HG02678 (cell line): ENCODE data around the gene APBA2.
"Not testable (repeated sequence)": the region's sequence is repeated elsewhere in the genome, so short reads cannot be mapped to it uniquely, and the experiment has no call there.

Source experiments
- ATAC-seq: cut with Tn5 transposase; IDR thresholded peaks from one replicate; pipeline ENCODE4 v1.9.1; 2021; ENCODE audit warnings: mild to moderate bottlenecking, moderate library complexity; ENCODE audit not compliant: unreplicated experiment

The APBA2 gene

DNA sequence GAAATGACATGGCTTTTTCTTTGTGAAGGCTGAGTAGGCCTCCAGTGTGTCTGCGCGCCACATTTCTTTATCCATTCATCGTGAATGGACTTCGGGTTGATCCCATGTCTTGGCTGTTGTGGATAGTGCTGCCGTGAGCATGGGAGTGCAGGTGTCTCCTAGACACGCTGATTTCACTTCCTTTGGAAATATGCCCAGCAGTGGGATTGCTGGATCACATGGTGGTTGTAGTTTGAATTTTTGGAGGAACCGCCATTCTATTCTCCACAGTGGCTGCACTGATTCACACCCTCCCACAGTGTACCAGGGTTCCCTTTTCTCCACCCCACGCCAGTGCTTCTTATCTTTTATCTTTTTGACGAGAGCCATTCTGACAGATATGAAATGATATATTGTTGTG lies 212.2 kb downstream of the APBA2 start:
- no peak for ATAC-seq

DNA sequence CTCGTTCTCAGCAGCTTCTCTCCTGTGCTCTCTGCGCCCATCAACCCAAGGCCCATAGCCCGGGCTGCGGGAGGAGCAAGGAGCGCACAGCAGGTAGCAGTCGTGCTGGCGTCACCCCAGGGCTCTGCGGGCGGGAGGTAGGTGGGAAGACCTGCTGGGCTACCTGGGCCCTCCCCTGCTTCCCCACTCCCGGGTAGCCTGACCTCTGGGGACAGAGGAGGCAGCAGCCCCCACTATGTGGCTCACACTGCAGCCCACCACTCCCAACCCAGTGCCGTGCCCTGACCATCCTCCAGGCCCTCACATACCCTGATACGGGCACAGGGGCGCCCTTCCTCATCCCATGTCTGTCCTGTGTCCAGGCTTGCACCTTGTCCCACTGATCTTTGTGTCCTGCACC lies 212.9 kb downstream of the APBA2 start:
- no peak for ATAC-seq

DNA sequence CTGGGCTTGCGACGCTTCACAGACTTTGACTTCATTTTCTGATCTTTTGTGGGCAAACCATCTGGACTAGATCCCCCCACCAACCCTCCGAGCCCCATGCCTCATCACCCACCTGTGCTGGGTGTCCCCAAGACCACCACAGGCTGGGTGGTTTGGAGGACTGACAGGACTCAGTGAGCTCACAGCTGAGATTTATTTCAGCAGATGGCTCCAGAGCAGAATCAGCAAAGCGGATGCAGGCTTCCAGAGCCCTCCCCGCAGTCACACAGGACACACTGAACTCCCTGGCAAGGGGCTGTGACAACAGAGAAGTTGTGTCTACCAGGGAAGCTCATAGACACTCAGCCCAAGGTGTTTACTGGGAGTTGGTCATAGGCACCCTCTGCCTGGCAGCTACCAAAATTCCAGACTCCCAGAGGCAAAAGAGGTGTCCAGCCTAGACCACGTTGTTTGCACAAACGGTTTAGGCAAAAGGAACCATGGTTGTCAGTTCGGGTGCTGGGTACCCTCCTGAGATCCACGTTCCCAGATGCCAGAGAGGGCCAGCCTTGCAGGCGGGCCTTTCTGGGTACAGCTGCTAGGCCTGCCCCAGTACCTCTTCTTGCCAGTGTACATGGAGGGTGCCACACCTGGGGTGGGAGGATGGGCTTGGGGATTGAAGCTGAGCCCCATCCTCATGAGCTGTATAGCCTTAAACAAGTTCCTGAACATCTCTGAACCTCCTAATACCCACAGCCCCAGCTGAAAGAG lies 213.5 kb downstream of the APBA2 start:
- ATAC-seq: no peak

DNA sequence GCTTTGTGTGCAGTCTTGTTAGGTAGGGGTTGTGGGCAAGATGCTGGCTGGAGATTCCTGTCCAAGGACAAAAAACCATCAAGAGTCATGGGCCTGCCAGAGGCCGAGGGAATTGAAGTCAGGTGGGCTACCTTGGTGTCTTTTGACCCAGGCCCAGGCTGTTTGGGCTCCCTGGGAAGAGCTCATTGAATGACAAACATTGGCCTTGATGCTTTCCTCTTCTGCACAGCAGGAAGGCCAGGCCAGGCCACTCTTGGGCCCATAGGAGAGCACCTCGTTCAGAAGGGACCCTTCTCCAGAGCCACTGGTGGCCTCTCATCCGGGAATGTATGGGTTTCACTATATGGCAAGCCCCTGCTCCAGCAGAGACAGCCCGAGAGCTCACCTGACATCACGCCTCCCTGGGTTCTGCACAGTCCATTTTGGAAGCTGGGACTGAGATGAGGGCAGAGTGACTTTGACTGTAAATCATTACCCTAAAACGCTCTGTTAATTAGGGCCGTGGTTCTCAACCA lies 214.8 kb downstream of the APBA2 start:
- no peak for ATAC-seq

DNA sequence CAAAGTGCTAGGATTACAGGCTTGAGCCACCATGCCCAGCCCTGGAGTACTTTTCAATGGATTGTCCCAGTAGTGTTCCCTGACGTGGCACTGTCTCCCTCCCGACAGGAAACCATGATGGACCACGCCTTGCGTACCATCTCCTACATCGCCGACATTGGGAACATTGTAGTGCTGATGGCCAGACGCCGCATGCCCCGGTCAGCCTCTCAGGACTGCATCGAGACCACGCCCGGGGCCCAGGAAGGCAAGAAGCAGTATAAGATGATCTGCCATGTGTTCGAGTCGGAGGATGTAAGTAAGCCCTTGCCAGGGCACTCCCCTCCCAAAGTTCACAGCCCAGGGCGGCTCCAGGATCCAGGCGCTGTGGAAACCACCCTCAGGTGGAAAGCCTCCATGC lies 215.7 kb downstream of the APBA2 start:
- no peak for ATAC-seq

DNA sequence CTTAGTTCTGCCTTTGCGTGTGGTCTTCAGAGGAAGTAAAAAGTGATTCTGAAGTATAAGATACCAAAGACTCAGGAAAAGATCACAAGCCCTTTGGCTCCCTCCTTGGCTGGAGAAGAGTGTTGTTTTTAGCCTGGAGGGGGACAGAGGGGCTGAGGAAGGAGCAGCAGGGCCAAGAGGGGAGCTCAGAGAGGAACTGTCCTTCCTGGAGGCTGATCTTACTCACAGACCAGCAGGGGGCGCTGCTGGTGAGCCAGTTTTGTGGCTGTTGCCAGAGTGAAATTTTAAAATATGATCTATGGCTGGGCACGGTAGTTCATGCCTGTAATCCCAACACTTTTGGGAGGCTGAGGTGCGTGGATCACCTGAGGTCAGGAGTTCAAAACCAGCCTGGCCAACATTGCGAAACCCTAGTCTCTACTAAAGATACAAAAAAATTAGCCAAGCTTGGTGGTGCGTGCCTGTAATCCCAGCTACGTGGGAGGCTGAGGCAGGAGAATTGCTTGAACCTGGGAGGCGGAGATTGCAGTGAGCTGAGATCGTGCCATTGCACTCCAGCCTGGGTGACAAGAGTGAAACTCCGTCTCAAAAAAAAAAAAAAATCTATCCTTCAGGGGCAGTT lies 216.5 kb downstream of the APBA2 start:
- ATAC-seq: not testable (repeated sequence)

DNA sequence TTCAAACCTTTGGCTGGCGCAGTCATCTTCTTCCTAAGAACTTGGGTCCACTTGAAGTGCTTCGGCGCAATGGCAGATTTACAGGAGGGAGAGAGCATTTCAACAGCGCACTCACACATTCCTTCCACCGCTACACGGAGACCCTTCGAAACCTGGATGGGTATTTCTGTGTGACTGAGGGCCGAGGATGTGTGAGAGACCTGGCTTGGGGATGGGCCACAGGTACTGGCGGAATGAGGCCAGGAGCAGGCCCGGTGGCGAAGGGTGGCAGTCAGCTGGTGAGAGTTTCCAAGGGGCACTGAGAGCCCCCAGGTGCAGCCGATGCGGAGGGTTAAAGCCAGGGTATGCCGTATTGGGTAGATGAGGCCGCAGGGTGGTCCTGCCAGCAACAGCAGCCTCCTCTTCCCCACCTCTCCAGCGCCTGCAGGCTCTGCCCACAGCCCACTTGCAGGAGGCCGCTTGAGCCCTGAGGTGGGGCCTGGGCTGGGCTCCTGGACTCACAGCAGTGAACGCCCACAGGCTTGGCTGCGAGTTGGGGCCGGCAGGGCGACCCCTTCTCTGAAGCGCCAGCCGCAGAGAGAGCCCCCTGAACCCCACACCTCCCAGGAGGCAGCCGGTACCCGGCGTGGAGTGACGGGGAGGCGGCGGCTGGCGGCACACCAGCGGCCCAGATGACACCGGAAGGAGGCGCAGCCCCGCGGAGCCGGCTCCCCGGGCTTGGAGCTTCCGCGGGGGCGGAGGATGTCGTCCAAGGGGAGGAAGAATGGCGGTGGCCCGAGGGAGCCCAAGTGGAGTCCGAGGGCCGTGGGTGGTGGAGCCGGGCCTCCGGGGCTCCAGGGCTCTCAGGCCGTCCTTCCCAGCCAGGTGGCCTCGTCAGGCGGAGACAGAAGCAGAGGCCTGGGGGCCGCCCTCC lies 217.4 kb downstream of the APBA2 start:
- no peak for ATAC-seq

DNA sequence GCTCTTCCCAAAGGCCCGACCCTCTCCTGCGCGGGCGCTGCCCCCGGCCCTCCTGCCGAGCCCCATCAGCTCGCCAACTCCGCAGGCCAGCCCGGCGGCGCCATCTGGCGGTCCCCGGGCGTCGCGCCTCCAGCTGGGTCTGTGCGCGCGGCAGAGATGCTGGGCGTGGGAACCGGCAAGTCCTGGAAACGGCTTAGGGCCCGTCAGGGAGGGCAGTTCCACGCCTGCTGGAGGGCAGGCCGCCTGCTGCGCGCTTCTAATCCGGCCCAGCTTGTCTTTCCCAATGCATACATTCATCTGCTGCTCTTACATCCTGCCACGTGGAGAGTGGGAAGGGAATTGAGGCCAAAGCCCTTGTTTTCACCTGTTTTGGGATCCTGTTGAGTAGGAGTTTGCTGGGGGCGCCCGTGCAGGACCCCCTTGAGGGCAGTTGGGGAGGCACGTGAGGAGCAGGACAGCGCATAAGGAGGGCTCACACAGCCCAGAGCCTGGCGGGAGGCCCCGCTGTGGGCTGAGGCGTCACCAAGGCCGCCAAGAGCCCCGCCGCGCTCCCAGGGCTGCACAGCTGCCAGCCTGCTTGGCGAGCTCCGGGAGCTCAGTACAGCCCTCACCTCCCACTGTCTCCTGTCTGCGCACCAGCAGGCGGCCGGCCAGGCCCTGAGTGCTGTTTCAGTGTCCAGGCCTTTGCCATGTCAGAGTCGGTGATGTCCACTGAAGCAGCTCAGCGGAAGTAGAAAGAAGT lies 218.2 kb downstream of the APBA2 start:
- ATAC-seq: peak; percentile 53

DNA sequence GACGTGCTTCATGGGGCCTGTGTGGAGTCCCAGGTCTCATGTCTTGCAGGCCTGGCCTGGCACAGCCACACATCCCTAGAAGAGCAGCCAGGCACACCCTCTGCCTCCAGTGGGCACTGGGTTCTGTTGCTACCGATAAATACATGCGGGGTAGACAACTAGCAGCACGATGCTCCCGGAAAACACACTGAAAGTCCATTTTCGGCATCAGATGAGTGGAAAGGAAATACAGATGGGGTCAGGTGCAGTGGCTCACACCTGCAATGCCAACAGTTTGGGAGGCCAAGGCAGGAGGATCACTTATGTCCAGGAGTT lies 218.7 kb downstream of the APBA2 start:
- ATAC-seq: no peak

DNA sequence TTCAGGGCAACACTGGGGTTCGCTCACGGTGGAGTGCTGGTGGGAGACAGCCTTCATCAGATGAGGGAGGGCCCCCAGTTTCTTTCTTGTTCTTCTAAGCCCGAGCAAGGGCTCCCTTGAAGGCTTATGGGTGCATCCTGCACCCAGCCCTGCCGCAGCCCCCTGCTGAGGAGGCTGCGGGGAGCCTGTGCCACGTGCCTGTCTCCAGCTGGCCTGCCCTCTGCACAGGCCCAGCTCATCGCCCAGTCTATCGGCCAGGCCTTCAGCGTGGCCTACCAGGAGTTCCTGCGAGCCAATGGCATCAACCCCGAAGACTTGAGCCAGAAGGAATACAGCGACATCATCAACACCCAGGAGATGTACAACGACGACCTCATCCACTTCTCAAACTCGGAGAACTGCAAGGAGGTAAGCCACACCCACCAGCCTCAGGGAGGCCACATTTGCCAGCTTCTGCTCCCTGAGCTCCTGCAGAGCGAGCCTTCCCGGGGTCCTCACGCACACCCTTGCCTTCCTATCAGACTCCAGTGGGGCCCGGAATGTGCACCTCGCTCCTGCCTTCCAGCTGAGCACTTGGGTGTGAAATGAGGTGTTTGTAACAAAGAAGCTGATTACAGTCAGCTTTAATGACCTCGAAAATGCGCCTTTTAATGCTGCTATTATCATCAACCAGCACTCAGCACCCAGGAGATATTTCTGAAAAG lies 219.5 kb downstream of the APBA2 start:
- no peak for ATAC-seq

DNA sequence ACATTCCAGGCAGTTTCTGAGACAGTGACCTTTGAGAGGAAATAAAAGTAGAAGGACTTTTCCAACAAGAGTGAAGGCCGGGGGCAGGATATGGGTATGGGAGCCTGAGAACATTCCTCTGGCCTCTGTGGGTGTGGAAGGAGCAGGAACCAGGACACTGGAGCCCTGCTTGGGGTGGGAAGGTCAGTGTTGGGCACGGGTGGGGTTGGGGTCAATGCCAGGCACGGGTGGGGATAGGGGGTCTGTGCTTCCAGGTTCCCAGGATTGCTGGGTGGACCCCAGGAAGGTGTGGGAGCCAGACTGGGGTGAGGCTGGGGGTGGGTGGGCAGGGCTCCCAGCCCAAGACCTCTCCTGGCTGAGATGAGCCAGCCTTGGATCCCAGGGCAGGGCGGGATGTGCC lies 220.3 kb downstream of the APBA2 start:
- no peak for ATAC-seq

DNA sequence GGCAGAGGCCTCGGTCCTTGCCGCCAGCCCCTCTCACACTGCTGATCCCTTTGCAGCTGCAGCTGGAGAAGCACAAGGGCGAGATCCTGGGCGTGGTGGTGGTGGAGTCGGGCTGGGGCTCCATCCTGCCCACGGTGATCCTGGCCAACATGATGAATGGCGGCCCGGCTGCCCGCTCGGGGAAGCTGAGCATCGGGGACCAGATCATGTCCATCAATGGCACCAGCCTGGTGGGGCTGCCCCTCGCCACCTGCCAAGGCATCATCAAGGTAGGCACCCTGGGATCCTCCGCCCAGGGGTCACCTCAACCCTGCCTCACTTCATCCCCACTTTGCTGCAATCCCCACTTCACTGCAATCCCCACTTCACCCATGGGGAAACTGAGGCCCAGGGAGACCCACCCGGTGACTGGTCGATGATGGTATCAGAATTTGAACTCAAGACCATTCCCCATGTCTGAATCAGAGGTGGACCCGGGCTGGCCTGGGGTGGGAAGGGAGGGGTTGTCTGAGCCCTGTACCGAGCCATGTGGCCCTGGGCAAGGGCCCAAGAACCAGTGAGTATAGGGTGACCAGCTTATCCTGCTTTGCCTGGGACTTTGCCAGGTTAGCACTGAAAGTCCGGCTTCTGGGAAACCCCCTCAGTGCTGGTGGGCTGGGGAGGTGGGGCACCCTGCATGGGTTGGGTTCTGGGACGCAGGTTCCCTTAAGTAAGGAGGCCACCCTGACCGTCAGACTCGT lies 220.9 kb downstream of the APBA2 start:
- ATAC-seq: no peak

DNA sequence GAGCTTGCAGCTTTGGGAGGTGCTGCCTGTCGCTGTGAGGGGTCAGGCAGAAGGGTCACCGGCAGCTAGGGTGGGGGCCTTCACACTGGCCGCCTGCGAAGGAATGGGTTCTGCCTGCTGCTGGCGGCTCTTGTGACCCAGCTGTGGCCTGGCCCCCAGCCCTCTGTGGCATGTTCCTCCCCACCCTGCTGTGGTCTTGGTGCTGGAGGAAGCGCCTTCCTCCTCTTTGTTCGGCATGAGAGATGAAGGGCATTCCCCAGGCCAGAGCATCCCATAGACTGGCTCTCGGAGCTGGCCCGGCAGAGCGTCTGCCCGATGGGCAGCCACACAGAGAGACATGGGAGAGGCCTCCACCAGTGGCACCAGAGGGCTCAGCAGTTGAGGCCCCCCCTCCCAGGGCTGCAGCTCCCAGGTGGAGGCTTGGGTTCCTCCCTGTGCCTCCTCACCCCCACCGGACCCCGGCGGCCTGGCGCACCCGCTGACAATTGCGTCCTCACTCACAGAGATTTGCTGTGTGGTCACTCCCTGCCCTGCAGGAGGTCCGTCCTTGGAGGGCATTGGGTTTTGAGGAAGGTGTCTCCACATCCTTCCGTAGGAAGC lies 221.6 kb downstream of the APBA2 start:
- no peak for ATAC-seq

DNA sequence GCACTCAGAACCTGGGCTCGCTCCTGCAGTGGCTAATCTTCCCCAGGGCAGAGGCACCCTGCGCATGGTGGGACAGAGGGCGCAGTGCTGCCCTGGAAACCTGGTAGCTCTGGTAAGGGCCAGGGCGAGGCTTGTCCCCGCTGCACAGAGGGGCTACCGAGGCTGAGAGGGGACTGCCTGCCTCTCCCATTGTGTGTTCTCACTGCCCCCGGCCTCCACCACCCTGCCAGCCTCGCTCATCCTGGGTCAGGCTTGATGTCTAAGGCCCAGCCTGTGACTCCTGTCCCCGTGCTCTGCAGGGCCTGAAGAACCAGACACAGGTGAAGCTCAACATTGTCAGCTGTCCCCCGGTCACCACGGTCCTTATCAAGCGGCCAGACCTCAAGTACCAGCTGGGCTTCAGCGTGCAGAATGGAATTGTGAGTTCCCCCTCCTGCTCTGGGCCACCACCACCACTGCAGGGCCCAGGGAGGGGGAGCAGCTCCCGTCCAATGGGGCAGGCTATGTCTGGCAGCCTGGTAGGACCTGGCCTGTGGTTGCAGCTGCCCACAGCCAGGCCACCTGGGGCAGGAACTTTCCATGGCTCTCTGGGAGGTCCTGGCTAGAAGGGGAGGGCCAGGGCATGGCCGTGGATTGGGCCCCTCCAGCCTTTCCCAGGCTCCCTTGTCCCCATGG lies 222.3 kb downstream of the APBA2 start:
- ATAC-seq: no peak

DNA sequence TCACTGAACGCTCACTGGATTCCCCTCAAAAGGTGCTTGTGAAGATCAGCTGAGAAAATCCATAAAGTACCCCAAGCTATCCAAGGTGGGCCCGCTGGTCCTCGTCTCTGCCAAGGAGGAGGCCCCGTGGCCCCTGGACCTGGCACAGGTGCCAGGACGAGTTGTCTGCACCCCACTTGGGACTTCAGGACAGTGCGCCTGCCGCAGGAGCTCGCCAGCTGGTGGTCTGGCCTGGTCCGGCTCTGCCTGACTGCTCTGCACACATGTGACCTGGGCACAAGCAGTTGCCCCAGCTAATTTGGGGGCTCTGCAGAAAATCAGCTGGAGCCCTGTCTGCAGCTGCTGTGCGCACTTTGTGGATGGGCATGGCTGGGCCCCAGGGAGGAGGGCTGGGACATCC lies 224.0 kb downstream of the APBA2 start:
- no peak for ATAC-seq

DNA sequence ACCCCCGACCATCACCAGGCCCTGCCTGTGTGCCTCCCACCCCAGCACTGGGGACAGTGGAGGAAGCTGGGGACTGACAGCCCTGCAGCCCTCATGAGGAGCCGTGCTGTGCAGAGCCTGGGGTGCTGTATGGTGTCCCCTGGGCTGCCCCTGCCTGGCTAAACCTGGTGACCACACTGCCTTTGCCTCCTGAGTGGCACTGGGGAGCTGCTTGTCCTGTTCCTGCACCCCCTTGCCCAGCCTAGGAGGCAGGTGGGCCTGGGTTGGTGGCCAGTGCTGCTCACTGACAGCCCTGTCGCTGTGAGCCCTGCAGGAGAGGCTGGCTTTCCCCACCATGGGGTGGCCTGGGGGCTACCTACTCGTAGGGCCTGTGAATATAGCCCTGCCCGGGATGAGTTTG lies 224.4 kb downstream of the APBA2 start:
- ATAC-seq: no peak

DNA sequence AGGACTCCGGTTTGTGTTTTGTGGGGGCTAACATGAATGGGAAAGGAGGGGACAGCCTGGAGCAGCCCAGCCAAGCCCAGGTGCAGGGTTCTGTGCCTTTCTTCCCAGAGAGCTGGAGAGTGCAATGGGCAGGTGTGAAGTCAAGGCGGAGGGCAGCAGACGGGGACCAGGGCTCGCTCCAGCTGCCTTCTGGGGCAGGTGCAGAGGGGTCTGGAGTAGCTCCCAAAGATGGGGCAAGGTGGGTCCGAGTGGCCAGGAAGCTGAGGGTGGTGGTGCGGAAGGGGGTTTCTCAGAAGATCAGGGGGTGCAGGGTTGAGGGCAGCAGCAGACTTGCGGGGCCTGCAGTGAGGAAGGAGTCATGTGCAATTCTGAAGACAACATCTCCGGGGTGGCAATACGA lies 225.0 kb downstream of the APBA2 start:
- no peak for ATAC-seq

DNA sequence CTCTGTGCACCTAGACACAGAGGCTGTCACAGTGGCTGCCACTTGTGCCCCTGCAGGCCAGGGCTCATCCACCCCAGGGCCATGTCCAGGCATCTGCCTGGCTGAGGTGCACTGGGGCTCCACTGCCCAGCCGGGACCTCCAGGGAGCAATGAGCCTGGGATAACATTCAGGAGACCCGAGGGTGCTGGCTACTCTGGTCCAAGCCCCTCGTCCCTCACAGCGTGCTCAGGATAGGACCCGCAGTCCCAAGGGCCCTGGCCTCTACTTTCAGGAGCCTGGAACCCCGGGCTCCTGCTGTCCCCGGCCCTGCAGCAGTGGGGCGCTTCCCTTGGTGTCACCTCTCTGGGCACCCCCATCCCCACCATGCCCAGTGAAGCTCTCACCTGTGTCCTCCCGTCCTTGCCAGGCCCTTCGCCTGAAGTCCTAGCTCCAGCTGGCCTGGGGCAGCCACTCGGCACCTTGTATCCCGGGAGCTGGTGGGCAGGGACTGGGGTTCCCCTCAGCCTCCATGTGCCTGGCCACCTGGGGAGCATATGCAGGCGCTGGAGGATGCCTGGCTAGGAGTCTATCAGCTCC lies 226.0 kb downstream of the APBA2 start:
- ATAC-seq: no peak
